ENCODE measurements around the gene C17orf107. TPM values are rescaled to one million over a fixed set of nuclear protein-coding genes. Genes with fewer than 3 reads are reported as not detected.
A peak's percentile ranks its signal among the peaks of the same experiment; 100 is the strongest.

The C17orf107 gene
- total RNA-seq, 1 donor from 2014 or later = 2.2 TPM

DNA sequence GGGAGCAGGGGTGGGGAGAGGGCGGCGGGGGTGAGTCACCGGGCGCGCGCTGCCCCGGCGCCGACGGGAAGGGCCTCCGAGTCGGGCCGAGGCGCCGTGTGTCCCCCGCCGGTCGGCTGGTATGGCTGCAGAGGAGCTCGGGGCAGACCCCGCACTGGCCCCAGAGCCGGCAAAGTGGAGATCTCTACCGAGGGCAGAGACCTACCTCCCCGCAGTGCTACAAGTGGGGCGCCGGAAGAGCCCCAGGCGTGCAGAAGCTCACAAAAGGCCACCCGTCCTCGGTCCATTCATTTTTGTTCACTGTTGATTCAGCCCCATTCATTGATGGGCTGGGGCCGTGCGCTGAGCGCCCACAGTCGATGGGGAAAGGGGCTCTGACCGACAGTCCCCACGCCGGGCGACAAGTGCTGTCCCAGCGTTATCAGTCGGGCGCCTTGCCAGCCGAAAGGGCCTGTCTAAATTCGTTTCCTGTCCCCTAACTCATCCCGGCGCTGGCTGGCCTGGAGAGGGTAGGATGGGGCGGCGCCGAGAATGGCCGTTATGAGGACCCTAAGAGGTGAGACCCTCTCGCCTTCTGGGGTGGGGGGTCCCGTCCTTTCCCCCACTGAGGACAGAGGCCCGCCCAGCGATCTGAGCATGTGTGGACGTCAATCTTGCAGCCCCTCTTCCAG lies 50.9 kb downstream of the C17orf107 start:
- intact Hi-C loops (cut with DNase I) = no loop called here
- Histone ChIP-seq H3K4me3 (peak overlapping the region; percentile 99), H3K36me3 (peaks cover 16% of the 10 kb centered on the region), H3K27me3 (ENCODE audit: low read depth) (no peaks in the 10 kb centered on the region), H3K9me3 (no peaks in the 10 kb centered on the region), H3K27ac (peak overlapping the region; percentile 98), H3K4me1 (peaks cover 35% of the 10 kb centered on the region)
- ATAC-seq (no peak), DNase-seq (peak; percentile 80)
- TF ChIP-seq, protein P1, sequence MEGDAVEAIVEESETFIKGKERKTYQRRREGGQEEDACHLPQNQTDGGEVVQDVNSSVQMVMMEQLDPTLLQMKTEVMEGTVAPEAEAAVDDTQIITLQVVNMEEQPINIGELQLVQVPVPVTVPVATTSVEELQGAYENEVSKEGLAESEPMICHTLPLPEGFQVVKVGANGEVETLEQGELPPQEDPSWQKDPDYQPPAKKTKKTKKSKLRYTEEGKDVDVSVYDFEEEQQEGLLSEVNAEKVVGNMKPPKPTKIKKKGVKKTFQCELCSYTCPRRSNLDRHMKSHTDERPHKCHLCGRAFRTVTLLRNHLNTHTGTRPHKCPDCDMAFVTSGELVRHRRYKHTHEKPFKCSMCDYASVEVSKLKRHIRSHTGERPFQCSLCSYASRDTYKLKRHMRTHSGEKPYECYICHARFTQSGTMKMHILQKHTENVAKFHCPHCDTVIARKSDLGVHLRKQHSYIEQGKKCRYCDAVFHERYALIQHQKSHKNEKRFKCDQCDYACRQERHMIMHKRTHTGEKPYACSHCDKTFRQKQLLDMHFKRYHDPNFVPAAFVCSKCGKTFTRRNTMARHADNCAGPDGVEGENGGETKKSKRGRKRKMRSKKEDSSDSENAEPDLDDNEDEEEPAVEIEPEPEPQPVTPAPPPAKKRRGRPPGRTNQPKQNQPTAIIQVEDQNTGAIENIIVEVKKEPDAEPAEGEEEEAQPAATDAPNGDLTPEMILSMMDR (IDR thresholded peaks at IDR 0.05) = no peak

DNA sequence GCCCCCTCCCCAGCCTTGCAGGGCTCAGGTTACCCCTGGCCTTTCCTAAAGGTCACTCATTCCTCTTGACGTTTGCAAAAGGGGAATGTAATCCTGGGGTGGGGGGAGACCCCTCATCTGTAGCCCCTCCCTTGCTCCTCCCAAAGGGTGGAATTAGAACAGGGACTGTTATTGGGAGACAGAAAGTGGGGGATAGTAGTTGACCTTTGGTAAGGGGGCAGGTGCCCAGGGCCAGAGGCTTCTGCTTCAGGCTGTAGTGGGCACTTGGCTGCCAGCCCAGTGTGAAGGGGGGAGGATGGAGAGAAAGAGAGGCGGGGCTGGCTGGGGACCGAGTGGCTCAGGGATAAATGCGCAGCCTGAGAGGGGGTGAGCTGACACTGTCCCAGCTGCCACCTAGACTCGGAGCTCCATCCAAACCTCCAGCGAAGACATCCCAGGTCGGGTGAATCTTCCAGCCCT lies 51.4 kb downstream of the C17orf107 start, which contains the start of gene ENO3:
Gene ENO3, plus strand, starts transcription at position 374 of the 459 bp plus-strand sequence. CDS start 711 bp downstream, outside the sequence.
- Histone ChIP-seq H3K36me3 (peaks cover 10% of the 10 kb centered on the region), H3K27me3 (ENCODE audit: low read depth) (no peaks in the 10 kb centered on the region), H3K27ac (peak within 1 kb of the TSS; percentile 98), H3K4me3 (peak within 1 kb of the TSS; percentile 99), H3K4me1 (peaks cover 29% of the 10 kb centered on the region), H3K9me3 (no peaks in the 10 kb centered on the region)
- no peak for ATAC-seq
- intact Hi-C loops (cut with DNase I) = no loop called here
- no peak for DNase-seq
- TF ChIP-seq, protein P1 (IDR thresholded peaks at IDR 0.05) = no peak

DNA sequence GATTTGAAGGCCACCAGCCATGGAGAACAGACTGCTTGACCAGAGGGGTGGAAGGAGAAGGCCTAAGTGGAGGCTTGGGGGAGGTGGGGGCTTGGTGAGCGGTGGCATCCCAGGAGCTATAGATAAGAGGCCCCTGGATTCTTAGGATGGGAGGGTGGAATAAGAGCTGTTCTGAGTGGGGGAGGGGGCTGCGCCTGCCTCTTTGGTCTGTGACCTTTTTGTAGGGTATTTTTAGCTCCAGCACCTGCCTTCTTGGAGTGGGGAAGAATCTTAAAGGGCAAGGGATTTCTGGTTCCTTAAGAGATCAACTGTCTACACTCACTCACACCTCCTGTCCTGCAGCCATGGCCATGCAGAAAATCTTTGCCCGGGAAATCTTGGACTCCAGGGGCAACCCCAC lies 52.1 kb downstream of the C17orf107 start:
- no peaks in the 10 kb centered on the region for H3K27me3 ChIP-seq (ENCODE audit: low read depth)
- no peaks in the 10 kb centered on the region for H3K9me3 ChIP-seq
- peaks cover 3% of the 10 kb centered on the region for H3K36me3 ChIP-seq
- no peak overlapping the region for H3K27ac ChIP-seq
- peaks cover 22% of the 10 kb centered on the region for H3K4me1 ChIP-seq
- TF ChIP-seq, protein P1 (IDR thresholded peaks at IDR 0.05) = no peak
- DNase-seq (no peak), ATAC-seq (no peak)
- H3K4me3 ChIP-seq = no peak overlapping the region
- intact Hi-C loops (cut with DNase I) = no loop called here

Other genes starting within 250 kb of the C17orf107 start
- gene PELP1, start 195.4 kb upstream of the C17orf107 start, total RNA-seq = 37.4 TPM
- gene ARRB2, start 188.9 kb upstream of the C17orf107 start, total RNA-seq = 201 TPM
- gene MED11, start 168.1 kb upstream of the C17orf107 start, total RNA-seq = 22.9 TPM
- gene ZMYND15, start 159.7 kb upstream of the C17orf107 start, total RNA-seq = 13.3 TPM
- 249 TPM for gene CXCL16, start 159.6 kb upstream of the C17orf107 start, total RNA-seq
- gene TM4SF5, start 127.7 kb upstream of the C17orf107 start, total RNA-seq = not detected
- 9.9 TPM for gene VMO1, start 113.2 kb upstream of the C17orf107 start, total RNA-seq
- not detected for gene GLTPD2, start 110.6 kb upstream of the C17orf107 start, total RNA-seq
- gene PSMB6, start 103.4 kb upstream of the C17orf107 start, total RNA-seq = 95.5 TPM
- gene PLD2, start 92.4 kb upstream of the C17orf107 start, total RNA-seq = 38.4 TPM
- 155 TPM for gene MINK1, start 66.2 kb upstream of the C17orf107 start, total RNA-seq
- 0.71 TPM for gene CHRNE, start 3.6 kb downstream of the C17orf107 start, total RNA-seq
- 0.92 TPM for gene GP1BA, start 32.7 kb downstream of the C17orf107 start, total RNA-seq
- gene SLC25A11, start 40.5 kb downstream of the C17orf107 start, total RNA-seq = 59.9 TPM
- 97.5 TPM for gene RNF167, start 40.7 kb downstream of the C17orf107 start, total RNA-seq
- gene PFN1, start 49.0 kb downstream of the C17orf107 start, total RNA-seq = 528 TPM
- 8.2 TPM for gene ENO3, start 51.6 kb downstream of the C17orf107 start, total RNA-seq
- gene SPAG7, start 68.3 kb downstream of the C17orf107 start, total RNA-seq = 56.3 TPM
- gene CAMTA2, start 88.1 kb downstream of the C17orf107 start, total RNA-seq = 49.9 TPM
- 1.9 TPM for gene INCA1, start 98.0 kb downstream of the C17orf107 start, total RNA-seq
- gene KIF1C, start 98.4 kb downstream of the C17orf107 start, total RNA-seq = 182 TPM
- 0.86 TPM for gene SLC52A1, start 135.9 kb downstream of the C17orf107 start, total RNA-seq
- 7.1 TPM for gene ZFP3, start 178.9 kb downstream of the C17orf107 start, total RNA-seq
- gene ZNF232, start 212.3 kb downstream of the C17orf107 start, total RNA-seq = 11.4 TPM
- 0.30 TPM for gene USP6, start 216.5 kb downstream of the C17orf107 start, total RNA-seq

Measured in lower lobe of right lung (tissue), 2 donors.